Endothelial cell of umbilical vein (primary cell): ENCODE results near the gene DDX52. TPM values are rescaled to one million over a fixed set of nuclear protein-coding genes. Genes with fewer than 3 reads are reported as not detected.
"Not testable (repeated sequence)": the region's sequence is repeated elsewhere in the genome, so short reads cannot be mapped to it uniquely, and the experiment has no call there.

Experiments used
- BruUV-seq: library from RNA; stranded (reverse); fragments of 400-500 nt; replicated peaks from 2 replicates; lab custom pipeline; 2021; lab: Mats Ljungman, UMichigan
- CTCF ChIA-PET: fragments of 300-600, 350-600 bp; sonication (Branson Sonifier 250); formaldehyde crosslinking; loops from one replicate; lab custom pipeline; 2021; ENCODE audit warnings: antibody characterized with exemption, inconsistent platforms; lab: Charles Lee
- POLR2A ChIA-PET: fragments of 300-600, 350-600 bp; sonication (Branson Sonifier 250); formaldehyde crosslinking; loops from one replicate; lab custom pipeline; 2021; ENCODE audit warnings: antibody characterized with exemption, inconsistent platforms; lab: Charles Lee
- DNase-seq: peaks from one replicate; pipeline ENCODE4 v3.0.0-alpha.2; 2011; ENCODE audit warnings: low read depth, low spot score
- FAIRE-seq: peaks from 2 replicates; lab custom pipeline; 2011; peaks lifted over from hg19 to GRCh38; lab: Jason Lieb, UNC
- H2AFZ ChIP-seq: 2 replicates; pipeline ENCODE4 v1.6.0; 2012; ENCODE audit warnings: low read depth, low read length, control low read depth, inconsistent platforms
- H3K27ac ChIP-seq: 2 replicates; pipeline ENCODE4 v1.5.1; 2011; ENCODE audit warnings: low read depth, mild to moderate bottlenecking, control low read depth, low read length, moderate library complexity; ENCODE audit not compliant: insufficient read depth
- H3K27me3 ChIP-seq, 2 experiments: 2 replicates each; pipeline versions ENCODE4 v1.6.0 to v1.6.1; 2011; ENCODE audit warnings: low read length in 2 of 2, mixed read lengths in 1 of 2; ENCODE audit not compliant: control insufficient read depth in 2 of 2, insufficient read depth in 2 of 2
- H3K36me3 ChIP-seq, 2 experiments: 2 replicates in 1 of 2; 3 replicates in 1 of 2; pipeline ENCODE4 v1.5.1; 2011; ENCODE audit warnings: low read length in 2 of 2, mild to moderate bottlenecking in 1 of 2, moderate library complexity in 1 of 2; ENCODE audit not compliant: control insufficient read depth in 2 of 2, insufficient read depth in 2 of 2; ENCODE audit errors: extremely low read depth in 1 of 2
- H3K4me1 ChIP-seq: 3 replicates; pipeline ENCODE4 v1.5.1; 2011; ENCODE audit warnings: mild to moderate bottlenecking, low read length; ENCODE audit not compliant: control insufficient read depth, insufficient read depth; ENCODE audit errors: extremely low read depth
- H3K4me2 ChIP-seq: 2 replicates; pipeline ENCODE4 v1.6.1; 2011; ENCODE audit warnings: low read length, control low read depth, mixed read lengths; ENCODE audit not compliant: insufficient read depth
- H3K4me3 ChIP-seq, 3 experiments: fragments of 200-600 bp in 1 of 3; sonication (generic), shearing (Covaris generic) in 1 of 3; replicated peaks in 1 of 3; 2 replicates each; pipeline ENCODE4 v1.5.1; 2011 to 2016; ENCODE audit warnings: control low read depth in 3 of 3, low read length in 3 of 3, mild to moderate bottlenecking in 2 of 3, inconsistent platforms in 1 of 3, low read depth in 1 of 3, moderate library complexity in 1 of 3; ENCODE audit not compliant: insufficient read depth in 1 of 3
- H3K79me2 ChIP-seq: 2 replicates; pipeline ENCODE4 v1.6.0; 2012; ENCODE audit warnings: low read length, inconsistent platforms; ENCODE audit not compliant: control insufficient read depth, insufficient read depth
- H3K9ac ChIP-seq: replicated peaks from 2 replicates; pipeline ENCODE3; 2011; ENCODE audit warnings: low read length, control low read depth; ENCODE audit not compliant: insufficient read depth; ENCODE audit errors: extremely low read depth
- H3K9me1 ChIP-seq: replicated peaks from 3 replicates; pipeline ENCODE4 v1.6.0; 2011; ENCODE audit warnings: mild to moderate bottlenecking, low read length; ENCODE audit not compliant: control insufficient read depth, insufficient read depth; ENCODE audit errors: extremely low read depth
- H3K9me3 ChIP-seq: replicated peaks from 2 replicates; pipeline ENCODE4 v1.5.1; 2012; ENCODE audit warnings: low read length, inconsistent platforms; ENCODE audit not compliant: control insufficient read depth, insufficient read depth
- H4K20me1 ChIP-seq: replicated peaks from 2 replicates; pipeline ENCODE3; 2011; ENCODE audit warnings: mild to moderate bottlenecking, low read length; ENCODE audit not compliant: control insufficient read depth, insufficient read depth; ENCODE audit errors: extremely low read depth
- EZH2 ChIP-seq: IDR thresholded peaks from 2 replicates; pipeline ENCODE4 v1.6.1; 2012; ENCODE audit warnings: borderline replicate concordance, low read depth, mild to moderate bottlenecking, moderate library complexity, low read length, inconsistent platforms; ENCODE audit not compliant: severe bottlenecking
- FOS ChIP-seq: IDR thresholded peaks from 2 replicates; pipeline ENCODE4 v1.6.1; 2011; ENCODE audit warnings: mild to moderate bottlenecking, low read length, moderate library complexity, borderline replicate concordance; ENCODE audit not compliant: insufficient read depth
- GATA2 ChIP-seq: IDR thresholded peaks from 2 replicates; pipeline ENCODE4 v1.7.0; 2011; ENCODE audit warnings: low read depth, mild to moderate bottlenecking, moderate library complexity, mixed read lengths, low read length; ENCODE audit not compliant: insufficient read length, insufficient read depth
- JUN ChIP-seq: IDR thresholded peaks from 2 replicates; pipeline ENCODE4 v1.6.1; 2011; ENCODE audit warnings: borderline replicate concordance, low read depth; ENCODE audit not compliant: insufficient read length, insufficient read depth
- MYC ChIP-seq: IDR thresholded peaks from one replicate; pipeline ENCODE4 v1.6.1; 2011; ENCODE audit warnings: mild to moderate bottlenecking, low read depth, low read length
- POLR2A ChIP-seq: IDR thresholded peaks from 2 replicates; pipeline ENCODE4 v1.6.1; 2012; ENCODE audit warnings: low read depth, mild to moderate bottlenecking, control low read depth, low read length
- POLR2AphosphoS5 ChIP-seq: IDR thresholded peaks from 2 replicates; pipeline ENCODE4 v1.6.1; 2012; ENCODE audit warnings: low read depth, mild to moderate bottlenecking, control low read depth, low read length, moderate library complexity; ENCODE audit not compliant: insufficient read depth
- dilution Hi-C: fragments of 300-500 bp; cut with MboI; formaldehyde crosslinking; loops from one replicate; pipeline ENCODE4 v1.15.0; 2019; ENCODE audit warnings: low sequenced_read_pairs; ENCODE audit not compliant: extremely low pct_ligation_motif_present
- intact Hi-C: fragments of 100-400 bp; cut with micrococcal nuclease; formaldehyde crosslinking; loops from one replicate; pipeline ENCODE4 v1.10.0; 2022
- polyA plus RNA-seq, 4 experiments: library from polyadenylated mRNA; depleted of rRNA in 3 of 4; stranded (reverse) in 3 of 4; unstranded in 1 of 4; fragments of >200 nt; gene quantifications; 2 replicates each; pipeline versions ENCODE4 v1.2.1 to v1.2.3, GENCODE V29; 2011 to 2012; ENCODE audit warnings: missing spikeins in 1 of 4
- total RNA-seq: library from RNA; stranded (reverse); gene quantifications from 2 replicates; pipeline ENCODE4 v1.2.3, GENCODE V29; 2021

DDX52 gene
- total and polyA plus RNA-seq, 2 donors (not counting 3 experiments of a cell fraction or from before 2014, with no cell fraction given): 12.5 to 58.4 TPM

- FAIRE-seq: no peak
- H2AFZ ChIP-seq: no peak overlapping the region
- H3K9me1 ChIP-seq: no peaks in the 10 kb centered on the region
- H3K9me3 ChIP-seq: no peaks in the 10 kb centered on the region
- ChIA-PET CTCF (no interaction called here), POLR2A (no interaction called here)
- H3K27me3 ChIP-seq: peaks cover 2 to 8% of the 10 kb centered on the region in 2 experiments
- no peaks in the 10 kb centered on the region for H3K79me2 ChIP-seq
- H3K27ac ChIP-seq: no peak overlapping the region
- intact Hi-C loops (no loop called here), dilution Hi-C loops (no loop called here)
- H3K4me1 ChIP-seq: no peaks in the 10 kb centered on the region
- H3K9ac ChIP-seq: no peak overlapping the region
- H3K4me3 ChIP-seq: no peak overlapping the region
- H3K36me3 ChIP-seq: no peaks in the 10 kb centered on the region
- H3K4me2 ChIP-seq: no peak overlapping the region
- no TSS peak for BruUV-seq
- no peak for DNase-seq
- H4K20me1 ChIP-seq: no peaks in the 10 kb centered on the region
- no peak for TF ChIP-seq MYC
- no peak for TF ChIP-seq POLR2A
- TF ChIP-seq FOS: no peak
- no peak for TF ChIP-seq JUN
- TF ChIP-seq POLR2AphosphoS5: no peak
- TF ChIP-seq GATA2: no peak
Measured at GRCh38 chr17:37683454-37683984, 40.3 kb upstream of the DDX52 start.

- TF ChIP-seq POLR2A (no peak), GATA2 (no peak), EZH2 (no peak)
- FAIRE-seq: no peak
- Histone ChIP-seq H3K9me3 (no peaks in the 10 kb centered on the region), H3K36me3 (no peaks in the 10 kb centered on the region), H3K27me3 (peaks cover 8 to 12% of the 10 kb centered on the region in 2 experiments), H3K4me2 (no peak overlapping the region), H3K79me2 (no peaks in the 10 kb centered on the region), H4K20me1 (no peaks in the 10 kb centered on the region), H3K27ac (no peak overlapping the region), H3K4me1 (no peaks in the 10 kb centered on the region), H3K9ac (no peak overlapping the region), H2AFZ (no peak overlapping the region), H3K4me3 (no peak overlapping the region), H3K9me1 (no peaks in the 10 kb centered on the region)
- POLR2A ChIA-PET: no interaction called here
- CTCF ChIA-PET: no interaction called here
- intact Hi-C loops: no loop called here
- no TSS peak for BruUV-seq
- DNase-seq: no peak
- dilution Hi-C loops: no loop called here
Measured at GRCh38 chr17:37682007-37682406, 38.8 kb upstream of the DDX52 start.

GRCh38 chr17:37679995-37680394 is 36.7 kb upstream of the DDX52 start:
- H3K36me3 ChIP-seq, H3K9ac ChIP-seq, FAIRE-seq, dilution Hi-C loops, H3K27ac ChIP-seq, H3K79me2 ChIP-seq, H3K4me3 ChIP-seq, CTCF ChIA-PET, H2AFZ ChIP-seq, BruUV-seq, H3K9me1 ChIP-seq, H3K9me3 ChIP-seq, POLR2A ChIA-PET, H3K4me2 ChIP-seq, DNase-seq, H3K4me1 ChIP-seq, intact Hi-C loops, H4K20me1 ChIP-seq: not testable (repeated sequence)
- peaks cover 16 to 19% of the 10 kb centered on the region in 2 experiments for H3K27me3 ChIP-seq
